Limb (tissue), 2 donors: ENCODE results near the gene VGF.
"Not testable (repeated sequence)": the region's sequence is repeated elsewhere in the genome, so short reads cannot be mapped to it uniquely, and the experiment has no call there.

Experiments used
- DNase-seq, 2 donors: peaks; one replicate each; pipeline ENCODE4 v3.0.0-alpha.2; 2016; ENCODE audit errors: extremely low spot score in 2 of 2

The VGF gene

GRCh38 chr7:101120315-101120714 is 45.1 kb downstream of the VGF start:
- no peak for DNase-seq

GRCh38 chr7:101119876-101120275 is 45.5 kb downstream of the VGF start:
- no peak for DNase-seq

DNA sequence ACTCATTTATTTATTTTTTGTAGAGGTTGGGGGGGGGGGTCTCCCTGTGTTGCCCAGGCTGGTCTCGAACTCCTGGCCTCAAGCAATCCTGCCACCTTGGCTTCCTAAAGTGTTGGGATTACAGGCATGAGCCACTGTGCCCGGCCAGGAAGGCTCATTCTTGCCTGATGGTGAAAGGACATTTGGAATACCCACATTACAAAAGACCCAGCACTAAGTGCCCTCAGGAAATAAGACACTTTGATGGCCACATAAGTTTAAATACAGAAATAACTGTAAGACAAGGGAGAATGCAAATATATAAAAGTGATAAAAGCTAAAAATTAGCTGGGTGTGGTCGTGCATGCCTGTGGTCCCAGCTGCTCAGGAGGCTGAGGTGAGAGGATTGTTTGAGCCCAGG is 46.5 kb downstream of the VGF start:
- DNase-seq: no peak

DNA sequence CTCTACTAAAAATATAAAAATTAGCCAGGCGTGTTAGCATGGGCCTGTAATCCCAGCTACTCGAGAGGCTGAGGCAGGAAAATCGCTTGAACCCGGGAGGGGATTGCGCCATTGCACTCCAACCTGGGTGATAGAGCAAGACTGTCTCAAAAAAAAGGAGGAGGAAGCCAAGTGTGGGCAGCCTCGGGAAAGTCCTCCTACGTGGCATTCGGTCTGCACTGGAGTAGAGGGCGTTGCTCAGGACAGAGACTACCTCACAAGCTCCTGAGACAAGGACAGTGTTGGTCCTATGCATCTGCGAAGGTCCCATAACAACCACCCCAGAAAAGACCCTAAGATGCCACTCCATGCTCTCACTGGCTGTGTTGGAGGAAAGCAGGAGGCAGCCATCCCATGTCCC is 48.5 kb downstream of the VGF start:
- no peak for DNase-seq

GRCh38 chr7:101115215-101115614 is 50.2 kb downstream of the VGF start:
- no peak for DNase-seq

DNA sequence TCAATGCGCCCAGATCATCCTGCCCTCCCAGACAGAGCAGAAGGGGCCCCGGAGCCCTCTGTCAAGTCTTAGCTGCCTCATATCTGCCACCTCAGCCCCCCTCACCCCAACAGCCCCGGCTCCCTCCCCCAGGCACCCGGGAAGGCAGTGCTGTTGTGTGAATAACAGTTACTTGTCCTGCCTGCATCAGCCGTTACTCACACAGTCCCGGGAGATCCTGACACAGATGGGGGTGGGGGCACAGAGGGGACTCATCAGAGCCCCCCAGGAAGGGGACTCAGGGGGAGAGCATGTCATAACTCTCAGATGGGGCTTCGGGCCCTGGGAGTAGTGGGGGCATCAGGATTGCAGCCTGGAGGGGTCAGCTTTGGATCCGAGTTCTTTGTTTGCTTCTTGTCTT is 50.9 kb downstream of the VGF start:
- DNase-seq: no peak

- DNase-seq: no peak
These were observed 51.5 kb downstream of the VGF start for GRCh38 chr7:101113836-101114235.

GRCh38 chr7:101113140-101113539 is 52.2 kb downstream of the VGF start:
- not testable (repeated sequence) for DNase-seq
